ENCODE results near the gene CLPTM1. TPM values are rescaled to one million over a fixed set of nuclear protein-coding genes. Genes with fewer than 3 reads are reported as not detected.

CLPTM1 gene
- total and polyA plus RNA-seq, 9 of the 15 experiments (the other 6 are each of a cell fraction or from before 2014, with no cell fraction given): 0.37 to 96.0 (median 27.5) TPM

DNA sequence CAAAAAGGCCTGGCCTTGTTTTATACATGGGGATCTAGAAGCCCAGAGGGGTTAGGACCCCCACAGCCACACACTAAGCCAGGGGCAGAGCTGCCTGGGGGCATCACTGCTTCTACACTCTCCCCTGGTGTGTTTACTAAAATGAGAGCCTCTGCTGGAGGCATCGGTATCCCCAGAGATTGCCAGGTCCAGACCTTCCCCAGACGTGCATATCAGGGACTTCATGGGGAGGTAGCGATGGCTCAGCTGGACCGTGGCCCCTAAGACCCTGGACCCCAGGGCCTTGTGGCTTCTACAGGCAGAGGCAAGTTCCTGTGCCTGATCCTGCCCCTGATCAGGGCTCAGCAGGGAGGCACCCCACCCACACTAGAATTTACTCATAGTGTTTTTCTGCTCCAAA lies 13.5 kb downstream of the CLPTM1 start (continued):
- TF ChIP-seq, protein P1, sequence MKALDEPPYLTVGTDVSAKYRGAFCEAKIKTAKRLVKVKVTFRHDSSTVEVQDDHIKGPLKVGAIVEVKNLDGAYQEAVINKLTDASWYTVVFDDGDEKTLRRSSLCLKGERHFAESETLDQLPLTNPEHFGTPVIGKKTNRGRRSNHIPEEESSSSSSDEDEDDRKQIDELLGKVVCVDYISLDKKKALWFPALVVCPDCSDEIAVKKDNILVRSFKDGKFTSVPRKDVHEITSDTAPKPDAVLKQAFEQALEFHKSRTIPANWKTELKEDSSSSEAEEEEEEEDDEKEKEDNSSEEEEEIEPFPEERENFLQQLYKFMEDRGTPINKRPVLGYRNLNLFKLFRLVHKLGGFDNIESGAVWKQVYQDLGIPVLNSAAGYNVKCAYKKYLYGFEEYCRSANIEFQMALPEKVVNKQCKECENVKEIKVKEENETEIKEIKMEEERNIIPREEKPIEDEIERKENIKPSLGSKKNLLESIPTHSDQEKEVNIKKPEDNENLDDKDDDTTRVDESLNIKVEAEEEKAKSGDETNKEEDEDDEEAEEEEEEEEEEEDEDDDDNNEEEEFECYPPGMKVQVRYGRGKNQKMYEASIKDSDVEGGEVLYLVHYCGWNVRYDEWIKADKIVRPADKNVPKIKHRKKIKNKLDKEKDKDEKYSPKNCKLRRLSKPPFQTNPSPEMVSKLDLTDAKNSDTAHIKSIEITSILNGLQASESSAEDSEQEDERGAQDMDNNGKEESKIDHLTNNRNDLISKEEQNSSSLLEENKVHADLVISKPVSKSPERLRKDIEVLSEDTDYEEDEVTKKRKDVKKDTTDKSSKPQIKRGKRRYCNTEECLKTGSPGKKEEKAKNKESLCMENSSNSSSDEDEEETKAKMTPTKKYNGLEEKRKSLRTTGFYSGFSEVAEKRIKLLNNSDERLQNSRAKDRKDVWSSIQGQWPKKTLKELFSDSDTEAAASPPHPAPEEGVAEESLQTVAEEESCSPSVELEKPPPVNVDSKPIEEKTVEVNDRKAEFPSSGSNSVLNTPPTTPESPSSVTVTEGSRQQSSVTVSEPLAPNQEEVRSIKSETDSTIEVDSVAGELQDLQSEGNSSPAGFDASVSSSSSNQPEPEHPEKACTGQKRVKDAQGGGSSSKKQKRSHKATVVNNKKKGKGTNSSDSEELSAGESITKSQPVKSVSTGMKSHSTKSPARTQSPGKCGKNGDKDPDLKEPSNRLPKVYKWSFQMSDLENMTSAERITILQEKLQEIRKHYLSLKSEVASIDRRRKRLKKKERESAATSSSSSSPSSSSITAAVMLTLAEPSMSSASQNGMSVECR (CRISPR knock-in tag; IDR thresholded peaks at IDR 0.05): no peak
- TF ChIP-seq GTF2B (IDR thresholded peaks at IDR 0.05; ENCODE audit: extremely low read depth, insufficient read length) (no peak), RBM15 (IDR thresholded peaks at IDR 0.05; ENCODE audit: insufficient read depth, low read length) (no peak), FOXK1 (CRISPR knock-in tag; IDR thresholded peaks at IDR 0.05; ENCODE audit: borderline replicate concordance) (no peak), ZNF584 (CRISPR knock-in tag; IDR thresholded peaks at IDR 0.05; ENCODE audit: low read depth) (no peak), ETV5 (CRISPR knock-in tag; IDR thresholded peaks at IDR 0.05; ENCODE audit: low read depth) (no peak), SNIP1 (IDR thresholded peaks at IDR 0.05; ENCODE audit: low read depth) (no peak)
- TF ChIP-seq, protein P2, sequence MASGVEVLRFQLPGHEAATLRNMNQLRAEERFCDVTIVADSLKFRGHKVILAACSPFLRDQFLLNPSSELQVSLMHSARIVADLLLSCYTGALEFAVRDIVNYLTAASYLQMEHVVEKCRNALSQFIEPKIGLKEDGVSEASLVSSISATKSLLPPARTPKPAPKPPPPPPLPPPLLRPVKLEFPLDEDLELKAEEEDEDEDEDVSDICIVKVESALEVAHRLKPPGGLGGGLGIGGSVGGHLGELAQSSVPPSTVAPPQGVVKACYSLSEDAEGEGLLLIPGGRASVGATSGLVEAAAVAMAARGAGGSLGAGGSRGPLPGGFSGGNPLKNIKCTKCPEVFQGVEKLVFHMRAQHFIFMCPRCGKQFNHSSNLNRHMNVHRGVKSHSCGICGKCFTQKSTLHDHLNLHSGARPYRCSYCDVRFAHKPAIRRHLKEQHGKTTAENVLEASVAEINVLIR (CRISPR knock-in tag; IDR thresholded peaks at IDR 0.05): no peak

Data from K562 (cell line).